Vagina (tissue), 2 donors: ENCODE results near the gene ERC2. TPM values are rescaled to one million over a fixed set of nuclear protein-coding genes. Genes with fewer than 3 reads are reported as not detected.

Experiments
- DNase-seq, 2 donors: peaks; one replicate each; pipeline ENCODE4 v3.0.0-alpha.2; 2017; ENCODE audit errors: extremely low spot score in 2 of 2
- H3K27ac ChIP-seq: fragments of 200-600 bp; sonication (generic); one replicate; pipeline ENCODE4 v1.5.1; 2019
- H3K27me3 ChIP-seq: fragments of 200-600 bp; sonication (generic); one replicate; pipeline ENCODE4 v1.5.1; 2019
- H3K36me3 ChIP-seq, 2 donors: fragments of 200-600 bp; sonication (generic); one replicate each; pipeline ENCODE4 v1.5.1; 2017 to 2019
- H3K4me1 ChIP-seq: fragments of 200-600 bp; sonication (generic); one replicate; pipeline ENCODE4 v1.5.1; 2019
- H3K4me3 ChIP-seq, 2 donors: fragments of 200-600 bp; sonication (generic); 1 replicate in 1 of 2; 2 replicates in 1 of 2; pipeline ENCODE4 v1.5.1; 2016 to 2019
- H3K9me3 ChIP-seq: fragments of 200-600 bp; sonication (generic); one replicate; pipeline ENCODE4 v1.5.1; 2019
- CTCF ChIP-seq, 3 experiments: fragments of 450-650 bp in 2 of 3; fragments of 200-600 bp in 1 of 3; sonication (generic) in 1 of 3; IDR thresholded peaks; one replicate each; pipeline ENCODE4 v1.5.1; 2017 to 2019; ENCODE audit warnings: antibody characterized with exemption in 3 of 3, mild to moderate bottlenecking in 2 of 3, moderate library complexity in 2 of 3
- POLR2A ChIP-seq, 2 donors: fragments of 450-650 bp; IDR thresholded peaks; one replicate each; pipeline ENCODE4 v1.6.1; 2017; ENCODE audit warnings: antibody characterized with exemption in 2 of 2, mild to moderate bottlenecking in 2 of 2, moderate library complexity in 2 of 2
- POLR2AphosphoS5 ChIP-seq, 2 donors: sonication (generic); formaldehyde crosslinking; IDR thresholded peaks; one replicate each; pipeline ENCODE4 v1.9.0; 2017; ENCODE audit warnings: antibody characterized with exemption in 2 of 2, mild to moderate bottlenecking in 2 of 2, low read depth in 1 of 2; ENCODE audit not compliant: insufficient read depth in 1 of 2
- intact Hi-C: fragments of 100-400 bp; cut with DNase I; formaldehyde crosslinking; loops from one replicate; pipeline ENCODE4 v1.15.1; 2023
- total RNA-seq: library from RNA; depleted of rRNA; stranded (reverse); fragments of >200 nt; gene quantifications from one replicate; pipeline ENCODE4 v1.2.3, GENCODE V29; 2016

ERC2 gene
- total RNA-seq, 1 donor from 2014 or later = 1.2 TPM

DNA sequence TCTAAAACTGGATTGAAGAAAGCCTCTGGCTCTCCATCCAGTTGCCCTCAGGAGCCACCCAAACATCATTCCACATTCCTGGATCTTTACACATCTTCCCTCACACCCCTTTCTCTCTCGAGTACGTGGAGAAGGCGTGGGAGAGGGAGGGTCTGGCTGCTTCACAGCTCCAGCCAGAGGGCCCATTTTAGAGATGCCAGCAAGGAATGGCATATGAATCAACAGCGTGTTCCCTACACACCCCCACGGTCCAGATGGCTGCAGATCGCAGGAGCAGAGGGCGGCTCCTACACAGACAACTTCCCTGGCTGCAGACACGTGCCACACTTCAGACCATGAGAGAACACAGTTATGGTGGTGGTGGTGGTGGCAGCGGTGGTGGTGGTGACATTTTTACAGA is 280.1 kb downstream of the ERC2 start:
- no peak for DNase-seq
- no peaks in the 10 kb centered on the region for H3K4me1 ChIP-seq
- intact Hi-C loops = no loop called here
- no peak overlapping the region for H3K4me3 ChIP-seq
- no peaks in the 10 kb centered on the region for H3K27me3 ChIP-seq
- no peak overlapping the region for H3K27ac ChIP-seq
- TF ChIP-seq CTCF (IDR thresholded peaks at IDR 0.05) (no peak), POLR2A (IDR thresholded peaks at IDR 0.05) (no peak), POLR2AphosphoS5 (IDR thresholded peaks at IDR 0.05; ENCODE audit: insufficient read depth in 1 of 2, low read depth in 1 of 2) (no peak)
- no peaks in the 10 kb centered on the region for H3K9me3 ChIP-seq
- no peaks in the 10 kb centered on the region for H3K36me3 ChIP-seq

- Histone ChIP-seq H3K9me3 (no peaks in the 10 kb centered on the region), H3K36me3 (no peaks in the 10 kb centered on the region), H3K27ac (no peak overlapping the region), H3K27me3 (no peaks in the 10 kb centered on the region), H3K4me1 (no peaks in the 10 kb centered on the region), H3K4me3 (no peak overlapping the region)
- intact Hi-C loops = no loop called here
- TF ChIP-seq POLR2A (IDR thresholded peaks at IDR 0.05) = no peak
- no peak for TF ChIP-seq POLR2AphosphoS5 (IDR thresholded peaks at IDR 0.05; ENCODE audit: insufficient read depth in 1 of 2, low read depth in 1 of 2)
- TF ChIP-seq CTCF (IDR thresholded peaks at IDR 0.05) = no peak
- DNase-seq = no peak
Observed at GRCh38 chr3:56187051-56187450, 281.2 kb downstream of the ERC2 start.

DNA sequence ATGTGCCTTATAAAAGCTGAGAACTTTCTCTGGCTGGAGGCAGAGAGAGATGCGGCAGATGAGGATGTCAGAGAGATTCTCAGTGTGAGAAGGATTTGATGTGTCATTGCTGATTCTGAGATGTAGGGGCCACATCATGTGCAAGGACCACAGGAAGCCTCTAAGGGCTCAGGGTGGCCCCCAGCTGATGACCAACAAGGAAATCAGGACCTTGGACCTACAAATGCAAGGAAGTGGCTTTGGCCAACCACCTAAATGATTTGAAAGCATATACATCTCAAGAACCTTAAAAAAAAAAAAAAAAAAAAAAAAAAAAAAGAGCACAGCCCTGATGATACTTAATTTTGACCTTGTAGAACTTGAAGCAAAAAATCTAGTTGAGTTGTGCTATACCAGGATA is 282.4 kb downstream of the ERC2 start:
- no peak for TF ChIP-seq POLR2AphosphoS5 (IDR thresholded peaks at IDR 0.05; ENCODE audit: insufficient read depth in 1 of 2, low read depth in 1 of 2)
- TF ChIP-seq CTCF (IDR thresholded peaks at IDR 0.05) = no peak
- no peak for TF ChIP-seq POLR2A (IDR thresholded peaks at IDR 0.05)

GRCh38 chr3:56183529-56183928 is 284.7 kb downstream of the ERC2 start:
- TF ChIP-seq POLR2AphosphoS5 (IDR thresholded peaks at IDR 0.05; ENCODE audit: insufficient read depth in 1 of 2, low read depth in 1 of 2) (no peak), CTCF (IDR thresholded peaks at IDR 0.05) (no peak), POLR2A (IDR thresholded peaks at IDR 0.05) (no peak)
- Histone ChIP-seq H3K9me3 (no peaks in the 10 kb centered on the region), H3K4me1 (no peaks in the 10 kb centered on the region), H3K4me3 (no peak overlapping the region), H3K27me3 (no peaks in the 10 kb centered on the region), H3K36me3 (no peaks in the 10 kb centered on the region), H3K27ac (no peak overlapping the region)
- DNase-seq = no peak
- intact Hi-C loops = no loop called here

More for the DNA sequence above, 282.4 kb downstream of the ERC2 start:
- H3K4me1 ChIP-seq = no peaks in the 10 kb centered on the region
- H3K9me3 ChIP-seq = no peaks in the 10 kb centered on the region
- H3K27ac ChIP-seq = no peak overlapping the region
- no peak overlapping the region for H3K4me3 ChIP-seq
- H3K27me3 ChIP-seq = no peaks in the 10 kb centered on the region
- intact Hi-C loops = no loop called here
- DNase-seq = no peak
- H3K36me3 ChIP-seq = no peaks in the 10 kb centered on the region

DNA sequence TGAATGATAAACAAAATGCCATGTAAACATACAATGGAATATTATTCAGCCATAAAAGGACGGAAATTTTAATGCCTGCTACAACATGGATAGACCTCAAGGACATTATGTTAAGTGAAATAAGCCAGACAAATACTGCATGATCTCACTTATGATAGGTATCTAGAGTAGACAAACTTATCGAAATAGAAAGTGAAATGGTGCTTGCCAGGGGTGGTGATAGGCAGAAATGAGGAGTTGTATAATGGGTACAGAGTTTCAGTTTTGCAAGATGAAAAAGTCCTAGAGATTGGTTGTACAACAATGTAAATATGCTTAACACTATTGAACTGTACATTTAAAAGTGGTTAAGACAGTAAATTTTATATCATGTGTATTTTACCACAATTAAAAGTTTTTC is 287.8 kb downstream of the ERC2 start:
- Histone ChIP-seq H3K4me1 (no peaks in the 10 kb centered on the region), H3K4me3 (no peak overlapping the region), H3K9me3 (no peaks in the 10 kb centered on the region), H3K27ac (no peak overlapping the region), H3K36me3 (no peaks in the 10 kb centered on the region), H3K27me3 (no peaks in the 10 kb centered on the region)
- no peak for DNase-seq
- intact Hi-C loops = no loop called here
- TF ChIP-seq POLR2A (IDR thresholded peaks at IDR 0.05) (no peak), POLR2AphosphoS5 (IDR thresholded peaks at IDR 0.05; ENCODE audit: insufficient read depth in 1 of 2, low read depth in 1 of 2) (no peak), CTCF (IDR thresholded peaks at IDR 0.05) (no peak)
